Nephron (organoid): ENCODE data around the gene KCNN3.

ENCODE experiments used
- H3K27ac Mint-ChIP-seq, 3 experiments: 2 replicates each; pipeline ENCODE4 v1.8.0; 2020; ENCODE audit warnings: mixed read lengths in 3 of 3, mild to moderate bottlenecking in 2 of 3, moderate library complexity in 1 of 3
- H3K27me3 Mint-ChIP-seq: 2 replicates; pipeline ENCODE4 v1.8.0; 2021; ENCODE audit warnings: low read depth, mild to moderate bottlenecking, moderate library complexity, mixed read lengths
- H3K36me3 Mint-ChIP-seq: 2 replicates; pipeline ENCODE4 v1.8.0; 2020; ENCODE audit warnings: low read depth, mixed read lengths
- H3K4me1 Mint-ChIP-seq: 2 replicates; pipeline ENCODE4 v1.8.0; 2020; ENCODE audit warnings: mixed read lengths
- H3K4me3 Mint-ChIP-seq, 3 experiments: 2 replicates each; pipeline ENCODE4 v1.8.0; 2020; ENCODE audit warnings: mild to moderate bottlenecking in 3 of 3, mixed read lengths in 3 of 3, moderate library complexity in 2 of 3
- H3K9me3 Mint-ChIP-seq: 2 replicates; pipeline ENCODE4 v1.8.0; 2020; ENCODE audit warnings: mixed read lengths
- TF ChIP-seq, protein P1 (sequence below), 3 experiments: fragments of 200-600 bp; sonication (generic); IDR thresholded peaks; one replicate each; pipeline ENCODE4 v1.5.0; 2021; ENCODE audit warnings: antibody characterized with exemption in 3 of 3; ENCODE audit not compliant: unreplicated experiment in 3 of 3

KCNN3 gene

DNA sequence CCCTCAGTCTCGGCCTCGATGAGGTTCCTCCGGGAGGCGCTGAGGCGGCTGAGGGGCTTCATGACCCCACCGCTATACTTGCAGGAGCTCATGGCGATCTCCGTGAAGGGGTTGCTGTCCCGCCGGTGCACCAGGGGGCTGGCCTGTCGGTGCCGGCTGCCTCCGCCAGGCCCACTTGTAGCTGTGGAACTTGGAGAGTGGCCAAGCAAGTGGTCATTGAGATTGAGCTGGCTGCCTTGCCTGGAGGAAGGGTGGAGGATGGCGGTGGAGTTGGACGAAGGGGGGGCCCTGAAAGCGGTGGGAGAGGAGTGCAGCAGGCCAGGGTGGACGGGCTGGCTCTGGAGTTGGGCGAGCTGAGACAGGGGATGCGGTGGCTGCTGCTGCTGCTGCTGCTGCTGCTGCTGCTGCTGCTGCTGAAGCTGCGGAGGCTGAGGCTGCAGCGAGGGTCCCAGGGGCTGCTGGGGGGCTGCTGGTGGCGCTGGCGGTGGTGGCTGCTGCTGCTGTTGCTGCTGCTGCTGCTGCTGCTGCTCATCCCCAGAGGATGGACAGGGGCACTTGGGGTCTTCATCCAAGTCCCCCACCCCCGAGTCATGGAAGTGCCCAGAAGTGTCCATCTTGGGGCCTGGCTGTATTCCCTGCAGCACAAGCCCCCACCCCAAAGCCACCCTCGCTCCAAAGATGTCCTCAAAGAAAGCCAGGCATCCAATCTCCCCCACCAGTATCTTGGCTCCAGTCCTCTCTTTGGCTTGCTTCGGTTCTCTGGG, 548 bp downstream of the KCNN3 start:
- Mint-ChIP-seq H3K27ac (peak overlapping the region; percentile 54 to 82 (median 75)), H3K9me3 (no peaks in the 10 kb centered on the region), H3K4me1 (peaks cover 58% of the 10 kb centered on the region), H3K27me3 (peaks cover 55% of the 10 kb centered on the region), H3K4me3 (peak overlapping the region; percentile 82 to 88 (median 86)), H3K36me3 (no peaks in the 10 kb centered on the region)
- TF ChIP-seq, protein P1, sequence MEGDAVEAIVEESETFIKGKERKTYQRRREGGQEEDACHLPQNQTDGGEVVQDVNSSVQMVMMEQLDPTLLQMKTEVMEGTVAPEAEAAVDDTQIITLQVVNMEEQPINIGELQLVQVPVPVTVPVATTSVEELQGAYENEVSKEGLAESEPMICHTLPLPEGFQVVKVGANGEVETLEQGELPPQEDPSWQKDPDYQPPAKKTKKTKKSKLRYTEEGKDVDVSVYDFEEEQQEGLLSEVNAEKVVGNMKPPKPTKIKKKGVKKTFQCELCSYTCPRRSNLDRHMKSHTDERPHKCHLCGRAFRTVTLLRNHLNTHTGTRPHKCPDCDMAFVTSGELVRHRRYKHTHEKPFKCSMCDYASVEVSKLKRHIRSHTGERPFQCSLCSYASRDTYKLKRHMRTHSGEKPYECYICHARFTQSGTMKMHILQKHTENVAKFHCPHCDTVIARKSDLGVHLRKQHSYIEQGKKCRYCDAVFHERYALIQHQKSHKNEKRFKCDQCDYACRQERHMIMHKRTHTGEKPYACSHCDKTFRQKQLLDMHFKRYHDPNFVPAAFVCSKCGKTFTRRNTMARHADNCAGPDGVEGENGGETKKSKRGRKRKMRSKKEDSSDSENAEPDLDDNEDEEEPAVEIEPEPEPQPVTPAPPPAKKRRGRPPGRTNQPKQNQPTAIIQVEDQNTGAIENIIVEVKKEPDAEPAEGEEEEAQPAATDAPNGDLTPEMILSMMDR (IDR thresholded peaks at IDR 0.05; ENCODE audit: unreplicated experiment in 3 of 3) = no peak

DNA sequence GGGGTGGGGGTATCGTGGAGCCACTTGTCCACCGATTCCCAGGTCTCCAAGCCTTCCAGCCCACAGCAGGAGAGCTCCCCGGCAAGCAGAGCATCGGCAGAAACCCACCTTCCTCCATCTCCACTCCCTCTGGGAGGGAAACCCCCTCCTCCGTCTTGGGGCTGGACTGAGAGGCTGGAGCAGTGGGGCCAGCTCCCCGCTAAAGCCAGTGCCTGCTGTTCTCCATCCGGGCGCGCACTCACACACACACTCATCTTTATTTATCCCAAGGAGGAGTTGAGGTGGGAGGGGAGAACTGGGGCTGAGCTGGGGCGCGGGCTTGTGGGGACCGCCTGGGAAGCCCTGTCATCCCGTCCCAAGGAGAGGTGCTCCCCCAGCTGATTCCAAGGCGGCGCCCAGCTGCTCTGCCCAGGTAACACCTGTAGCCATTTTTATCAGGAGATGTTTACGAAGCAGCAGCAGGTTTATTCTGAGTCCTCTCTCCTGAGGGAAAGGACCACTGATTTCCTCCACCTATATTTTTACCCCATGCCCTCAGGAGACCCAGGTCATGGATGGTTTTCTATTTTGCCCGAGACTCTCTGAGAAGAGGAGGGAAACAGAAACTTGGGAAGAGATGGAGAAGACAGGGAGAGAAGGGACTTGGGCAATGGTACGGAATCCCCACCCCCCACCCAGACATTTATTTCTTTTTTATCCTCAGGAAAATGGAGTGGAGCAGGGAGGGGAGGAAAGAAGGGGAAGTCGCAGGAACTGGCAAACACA, 2.1 kb downstream of the KCNN3 start:
- peaks cover 74% of the 10 kb centered on the region for H3K4me1 Mint-ChIP-seq
- TF ChIP-seq, protein P1 (IDR thresholded peaks at IDR 0.05; ENCODE audit: unreplicated experiment in 3 of 3) = no peak

DNA sequence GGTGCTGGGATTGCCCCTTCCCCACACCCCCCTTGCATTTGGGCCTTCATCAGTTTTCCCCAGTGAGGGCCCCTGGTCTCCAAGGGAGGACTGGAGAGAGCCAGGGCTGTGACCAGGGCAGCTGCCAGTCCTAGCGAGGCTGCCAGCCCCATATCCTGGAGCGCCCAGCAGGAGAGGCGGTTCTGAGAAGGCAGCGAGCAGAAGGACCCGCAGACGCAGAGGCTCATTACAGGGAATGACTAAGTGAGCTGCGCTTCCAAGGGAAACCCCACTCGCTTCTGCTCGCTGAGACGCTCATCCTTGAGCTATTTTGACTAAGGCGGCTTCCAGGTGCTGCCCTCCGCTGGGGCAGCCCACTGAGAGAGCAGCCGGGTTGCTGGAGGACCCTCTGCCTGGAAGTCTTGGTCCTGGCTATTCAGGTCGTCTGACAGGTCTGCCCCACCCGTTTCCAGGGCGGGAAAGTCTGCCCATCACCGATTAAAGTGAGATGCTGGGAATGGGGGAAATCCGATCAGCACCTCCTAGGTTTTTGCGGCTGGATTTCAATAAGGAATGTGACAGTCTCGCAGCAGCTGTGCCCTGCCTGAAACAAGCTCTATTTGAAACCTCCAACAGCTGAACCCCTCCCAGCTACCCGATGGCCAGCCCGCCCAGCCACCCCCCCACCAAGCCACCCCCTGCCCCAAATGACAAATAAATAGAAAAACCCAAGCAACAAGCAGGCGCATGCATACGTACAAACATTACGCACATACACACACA, 2.8 kb downstream of the KCNN3 start:
- TF ChIP-seq, protein P1 (IDR thresholded peaks at IDR 0.05; ENCODE audit: unreplicated experiment in 3 of 3) = no peak
- H3K9me3 Mint-ChIP-seq = no peaks in the 10 kb centered on the region
- H3K4me1 Mint-ChIP-seq = peaks cover 81% of the 10 kb centered on the region
- no peaks in the 10 kb centered on the region for H3K36me3 Mint-ChIP-seq
- peak overlapping the region; percentile 82 to 86 (median 83) for H3K4me3 Mint-ChIP-seq
- peaks cover 54% of the 10 kb centered on the region for H3K27me3 Mint-ChIP-seq
- peak overlapping the region; percentile 28 to 77 (median 50) for H3K27ac Mint-ChIP-seq

More for the DNA sequence above, 2.1 kb downstream of the KCNN3 start:
- H3K9me3 Mint-ChIP-seq = no peaks in the 10 kb centered on the region
- no peaks in the 10 kb centered on the region for H3K36me3 Mint-ChIP-seq
- H3K27me3 Mint-ChIP-seq = peaks cover 58% of the 10 kb centered on the region
- H3K27ac Mint-ChIP-seq = peak overlapping the region; percentile 30 to 72 (median 67)
- H3K4me3 Mint-ChIP-seq = peak overlapping the region; percentile 82 to 86 (median 83)

DNA sequence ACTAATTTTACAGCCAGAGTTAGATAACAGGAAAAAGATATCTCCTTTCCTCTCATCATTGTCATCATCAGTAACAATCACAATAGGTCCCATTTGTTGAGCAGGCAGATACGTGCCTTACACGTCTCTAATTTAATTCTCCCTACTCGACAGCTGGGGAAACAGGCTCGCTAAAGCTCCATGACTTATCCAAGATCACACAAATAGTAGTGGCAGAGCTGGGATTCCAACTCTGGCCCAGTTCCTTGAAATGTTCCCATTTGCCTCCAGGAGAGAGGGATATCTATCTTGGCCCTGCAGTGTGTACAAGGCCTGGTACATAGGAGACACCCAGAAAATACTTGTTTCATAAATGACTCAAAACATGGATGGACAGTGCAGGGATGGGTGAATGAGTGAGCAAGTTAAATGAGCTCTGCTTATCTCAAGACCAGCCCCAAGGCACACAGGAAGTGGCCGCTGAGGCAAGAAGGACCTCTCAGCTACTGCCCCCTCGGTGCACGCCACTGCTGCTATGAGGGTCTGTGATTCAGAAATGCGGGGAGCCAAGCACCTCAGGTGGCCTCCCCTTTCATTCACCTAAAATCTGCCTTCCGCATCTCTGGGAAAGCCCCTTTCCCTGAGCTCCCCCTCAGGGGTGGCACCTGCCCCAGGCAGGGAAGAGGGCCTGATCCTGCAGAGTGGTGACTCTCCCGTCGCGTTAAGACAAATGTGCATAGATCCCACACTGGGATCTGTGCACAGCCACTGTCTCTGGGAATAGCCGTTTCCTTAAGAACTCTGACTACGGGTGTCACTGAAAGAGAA, 3.6 kb downstream of the KCNN3 start:
- H3K27me3 Mint-ChIP-seq = peaks cover 54% of the 10 kb centered on the region
- H3K4me1 Mint-ChIP-seq = peaks cover 86% of the 10 kb centered on the region
- H3K9me3 Mint-ChIP-seq = no peaks in the 10 kb centered on the region
- H3K27ac Mint-ChIP-seq = peak overlapping the region; percentile 28 to 83 (median 48)
- peak overlapping the region; percentile 82 to 86 (median 83) for H3K4me3 Mint-ChIP-seq
- H3K36me3 Mint-ChIP-seq = no peaks in the 10 kb centered on the region
- TF ChIP-seq, protein P1 (IDR thresholded peaks at IDR 0.05; ENCODE audit: unreplicated experiment in 3 of 3) = no peak
